GM21423 (cell line): ENCODE data around the gene BICDL1.

Experiments used
- ATAC-seq: cut with Tn5 transposase; IDR thresholded peaks from one replicate; pipeline ENCODE4 v1.9.1; 2021; ENCODE audit warnings: mild to moderate bottlenecking, moderate library complexity; ENCODE audit not compliant: unreplicated experiment

Gene BICDL1

DNA sequence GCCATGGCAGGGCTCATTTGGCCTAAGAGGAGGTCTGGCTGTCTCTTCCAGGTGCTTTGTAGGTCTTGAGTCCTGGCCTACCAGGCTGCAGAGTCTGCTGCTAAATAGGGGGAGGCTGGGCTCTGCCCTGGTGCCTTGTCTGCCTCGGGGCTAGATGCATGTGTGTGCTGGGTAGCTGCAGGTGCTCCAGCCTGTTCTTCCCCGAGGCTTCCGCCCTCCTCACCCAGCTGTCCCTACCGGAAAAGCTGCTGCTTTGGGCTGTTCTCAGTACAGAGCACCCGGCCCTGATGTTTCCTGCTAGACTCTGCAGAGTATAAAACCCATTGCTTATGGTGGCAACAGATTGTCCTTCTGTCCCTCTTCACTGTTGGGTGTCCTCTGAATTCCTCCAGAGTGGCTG, 89.8 kb downstream of the BICDL1 start:
- ATAC-seq, result no peak

DNA sequence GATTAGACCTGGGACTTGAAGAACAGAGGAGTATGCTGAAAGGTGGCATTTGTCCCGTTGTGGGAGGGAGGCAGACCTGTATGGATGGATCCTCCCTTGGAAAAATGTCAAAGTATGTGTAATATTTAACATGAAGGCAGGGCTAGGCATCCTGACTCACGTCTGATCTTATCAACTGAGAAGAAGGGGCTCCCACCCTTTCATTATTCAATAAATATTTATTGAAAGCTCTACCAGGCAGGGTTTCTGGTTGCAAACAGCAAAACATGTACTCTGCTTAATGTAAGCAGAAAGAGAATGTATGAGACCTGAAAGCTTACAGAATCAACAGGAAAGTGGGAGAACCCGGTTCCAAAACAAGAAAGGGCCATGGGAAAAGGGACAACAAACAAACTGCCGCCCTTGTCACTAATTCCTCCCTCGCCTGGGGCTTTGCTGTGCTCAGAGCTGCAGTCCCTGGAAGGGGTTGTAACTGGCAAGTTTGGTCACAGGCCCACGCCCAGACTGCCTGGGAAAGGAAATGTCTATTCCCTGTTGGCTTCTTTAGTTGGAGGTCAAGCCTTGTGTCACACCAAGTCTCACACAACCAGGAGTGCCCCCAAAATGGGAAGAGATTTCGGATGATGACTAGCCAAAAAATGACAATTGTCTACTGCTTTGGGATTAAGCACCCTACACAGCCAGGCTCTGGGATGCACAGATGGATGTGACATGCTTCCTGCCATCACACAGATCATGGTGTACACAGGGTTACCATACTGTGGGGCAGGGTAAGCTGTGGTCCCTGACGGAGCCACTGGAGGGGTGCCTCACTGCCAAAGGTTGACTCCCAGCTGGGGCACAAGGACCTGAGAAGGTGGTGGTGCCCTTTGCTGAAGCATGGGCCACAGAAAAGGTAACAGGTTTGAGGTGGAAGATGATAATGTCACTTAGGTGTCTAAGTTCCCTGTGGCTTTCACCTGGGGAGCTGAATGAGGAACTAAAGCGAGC, 90.7 kb downstream of the BICDL1 start:
- ATAC-seq, result no peak

DNA sequence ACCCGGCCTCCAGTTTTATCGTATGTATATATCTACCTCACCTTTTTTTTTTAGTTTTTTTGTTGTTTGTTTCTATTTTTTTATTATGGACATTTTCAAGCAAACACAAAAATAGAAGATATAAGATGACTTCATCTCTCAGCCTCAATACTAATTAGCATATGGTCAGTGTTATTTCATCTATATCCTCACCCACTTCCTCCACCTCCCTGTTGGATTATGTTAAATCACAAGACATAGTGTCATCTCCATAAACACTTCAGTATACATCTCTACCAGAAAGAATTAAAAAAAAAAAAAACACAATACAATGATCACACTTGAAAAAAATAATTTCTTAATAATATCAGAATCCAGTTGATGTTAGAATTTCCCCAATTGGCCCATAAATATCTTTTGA, 92.6 kb downstream of the BICDL1 start:
- ATAC-seq, result no peak

DNA sequence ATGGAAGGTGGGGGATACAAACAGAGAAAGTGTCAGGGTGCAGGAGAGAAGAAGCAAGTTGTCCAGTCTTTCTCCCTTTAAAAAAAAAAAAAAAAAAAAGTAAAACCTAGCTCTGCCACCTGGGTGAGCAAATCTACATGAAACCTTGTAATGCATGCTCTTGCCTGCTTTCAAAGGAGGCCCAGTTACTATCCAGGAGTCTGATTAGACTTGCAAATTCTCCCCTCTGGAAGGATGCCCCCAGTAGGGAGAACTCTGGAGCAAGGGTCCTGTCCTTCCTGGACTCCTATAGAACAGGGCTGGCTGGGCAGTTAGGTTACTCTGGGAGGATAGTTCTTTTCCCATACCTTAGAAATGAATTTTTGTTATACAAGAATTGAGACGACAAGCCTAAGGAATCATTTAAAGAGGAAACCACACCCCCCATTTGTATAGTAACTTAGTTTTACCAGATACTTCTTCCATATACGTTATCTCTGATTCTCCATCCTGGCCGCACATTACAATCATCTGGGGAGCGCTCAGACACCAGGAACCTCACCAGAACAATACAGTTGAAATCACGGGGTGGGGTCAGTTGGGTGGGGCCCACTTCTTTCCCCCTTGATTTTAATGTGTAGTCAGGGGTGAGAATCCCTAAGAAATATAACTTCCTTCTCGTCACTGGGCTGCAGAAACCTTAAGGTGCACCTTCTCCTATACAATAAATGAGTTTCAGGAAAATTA, 97.0 kb downstream of the BICDL1 start:
- no peak for ATAC-seq

DNA sequence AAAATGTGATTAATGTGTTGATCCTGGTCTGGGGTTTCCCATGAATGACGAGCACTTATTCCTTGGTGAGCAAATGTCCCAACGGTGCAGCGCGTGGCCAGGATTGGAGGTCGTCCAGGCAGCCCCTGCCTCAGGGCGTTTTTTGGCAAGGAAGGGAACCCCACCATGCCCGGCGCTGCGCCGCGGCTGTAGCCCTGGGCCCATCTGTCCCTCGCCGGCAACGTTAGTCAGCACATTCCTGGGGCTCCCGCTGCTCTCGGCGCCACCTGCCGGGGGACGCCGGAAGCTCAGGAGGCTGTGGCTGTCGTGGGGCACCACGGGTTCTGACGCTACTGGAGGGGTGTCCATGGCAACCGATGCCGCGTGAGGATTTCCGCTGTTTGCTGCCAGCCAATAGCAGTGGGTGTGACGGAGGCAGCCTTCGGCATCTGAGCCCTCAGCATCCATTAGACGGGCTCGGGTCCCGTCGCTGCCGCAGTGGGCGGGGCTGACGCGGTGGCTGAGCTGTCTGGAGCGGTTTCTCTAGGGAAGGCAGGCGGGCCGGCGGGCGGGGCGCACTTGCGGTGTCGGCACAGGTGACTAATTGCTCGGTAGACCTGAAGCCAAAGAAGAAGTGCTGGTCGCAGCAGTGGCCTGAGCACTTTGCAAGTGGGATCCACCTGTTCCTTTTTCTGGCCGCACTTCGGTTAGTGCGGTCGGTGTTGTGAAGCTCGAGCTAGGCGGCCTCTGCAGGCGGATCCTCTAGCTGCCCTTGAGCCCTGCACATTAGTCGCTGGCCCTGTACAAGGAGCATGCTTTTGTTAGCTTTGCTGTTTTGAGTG, 98.0 kb downstream of the BICDL1 start:
- peak; percentile 97 for ATAC-seq

DNA sequence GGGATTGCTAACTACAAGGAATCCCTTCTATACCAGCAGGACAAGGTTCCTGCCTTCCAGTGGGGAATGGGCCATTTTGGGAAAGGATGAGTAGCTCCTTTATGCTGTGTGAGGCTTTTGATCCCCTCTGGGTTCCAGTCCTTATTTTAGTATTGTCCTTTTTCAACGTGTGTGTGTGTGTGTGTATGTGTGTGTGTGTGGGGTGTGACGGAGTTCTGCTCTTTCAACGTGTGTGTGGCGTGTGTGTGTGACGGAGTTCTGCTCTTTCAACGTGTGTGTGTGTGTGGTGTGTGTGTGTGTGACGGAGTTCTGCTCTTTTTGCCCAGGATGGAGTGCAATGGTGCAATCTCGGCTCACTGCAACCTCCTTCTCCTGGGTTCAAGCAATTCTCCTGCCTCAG, 100.1 kb downstream of the BICDL1 start:
- ATAC-seq, result no peak

DNA sequence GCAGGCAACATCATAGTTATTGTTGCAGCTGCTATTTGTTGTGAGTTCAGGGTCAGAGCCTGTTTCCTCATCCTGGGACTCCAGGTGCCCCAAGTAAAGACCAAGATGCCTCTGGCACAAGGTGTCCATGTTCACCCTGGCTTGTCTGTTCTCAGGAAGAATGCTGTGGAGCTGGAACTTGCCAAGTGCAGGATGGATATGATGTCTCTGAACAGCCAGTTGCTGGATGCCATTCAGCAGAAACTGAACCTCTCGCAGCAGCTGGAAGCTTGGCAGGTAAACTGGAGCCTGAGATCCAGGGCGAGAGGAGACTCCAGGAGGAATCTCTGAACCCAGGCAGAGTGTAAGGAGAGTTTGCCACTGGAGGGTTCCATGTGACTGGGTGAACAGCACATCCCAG, 100.8 kb downstream of the BICDL1 start:
- ATAC-seq, result no peak

DNA sequence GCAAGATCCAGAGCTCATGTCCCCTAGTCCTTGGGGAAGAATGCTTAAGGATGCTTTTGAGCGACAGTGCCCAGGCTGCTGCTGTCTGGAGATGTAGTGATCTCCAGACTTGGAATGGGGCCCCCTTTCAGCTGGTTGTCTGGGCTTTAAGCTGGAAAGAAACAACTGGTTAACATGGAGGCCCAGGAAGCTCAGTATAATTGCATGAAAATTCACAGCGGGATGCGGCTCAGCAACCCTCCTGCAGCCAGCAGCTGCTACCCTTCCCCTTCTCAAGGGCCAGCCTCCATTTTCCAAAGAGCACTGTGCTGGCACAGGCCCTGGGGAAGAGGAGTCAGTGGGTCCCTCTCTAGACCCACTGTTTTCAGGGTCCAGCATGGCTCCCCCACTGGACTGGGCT, 101.2 kb downstream of the BICDL1 start:
- no peak for ATAC-seq

DNA sequence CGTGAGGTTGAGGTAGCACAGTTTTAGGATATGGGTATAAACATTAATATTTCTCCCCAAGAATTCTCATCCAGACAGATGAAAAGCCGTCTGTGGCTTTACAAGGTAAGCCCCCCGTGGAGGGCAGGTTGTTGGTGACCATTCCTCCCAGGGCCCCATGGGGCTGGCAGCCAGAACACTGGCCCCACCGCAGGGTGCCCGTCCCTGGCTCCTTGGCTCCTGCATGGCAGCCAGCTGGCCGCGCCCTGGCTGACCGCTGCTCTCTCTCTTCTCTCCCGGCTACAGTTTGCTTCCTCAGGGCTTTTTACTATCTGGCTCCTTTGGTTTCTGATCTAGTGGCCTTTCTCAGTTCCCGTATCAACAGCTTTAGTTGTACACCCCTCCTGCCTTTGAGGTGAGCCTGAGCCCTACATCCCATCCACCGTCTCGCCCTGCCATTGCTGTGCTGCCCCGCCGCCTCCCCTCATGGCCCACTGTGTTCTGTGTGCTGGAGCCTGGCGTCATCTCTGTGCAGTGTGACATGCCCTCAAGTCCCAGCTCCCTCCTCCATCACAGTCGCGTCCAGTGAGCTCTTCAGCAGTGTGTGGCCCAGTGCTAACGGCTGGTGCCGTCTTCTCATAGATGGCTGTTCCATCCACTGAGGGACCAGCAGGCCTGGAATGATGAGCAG, 101.7 kb downstream of the BICDL1 start:
- ATAC-seq, result no peak

DNA sequence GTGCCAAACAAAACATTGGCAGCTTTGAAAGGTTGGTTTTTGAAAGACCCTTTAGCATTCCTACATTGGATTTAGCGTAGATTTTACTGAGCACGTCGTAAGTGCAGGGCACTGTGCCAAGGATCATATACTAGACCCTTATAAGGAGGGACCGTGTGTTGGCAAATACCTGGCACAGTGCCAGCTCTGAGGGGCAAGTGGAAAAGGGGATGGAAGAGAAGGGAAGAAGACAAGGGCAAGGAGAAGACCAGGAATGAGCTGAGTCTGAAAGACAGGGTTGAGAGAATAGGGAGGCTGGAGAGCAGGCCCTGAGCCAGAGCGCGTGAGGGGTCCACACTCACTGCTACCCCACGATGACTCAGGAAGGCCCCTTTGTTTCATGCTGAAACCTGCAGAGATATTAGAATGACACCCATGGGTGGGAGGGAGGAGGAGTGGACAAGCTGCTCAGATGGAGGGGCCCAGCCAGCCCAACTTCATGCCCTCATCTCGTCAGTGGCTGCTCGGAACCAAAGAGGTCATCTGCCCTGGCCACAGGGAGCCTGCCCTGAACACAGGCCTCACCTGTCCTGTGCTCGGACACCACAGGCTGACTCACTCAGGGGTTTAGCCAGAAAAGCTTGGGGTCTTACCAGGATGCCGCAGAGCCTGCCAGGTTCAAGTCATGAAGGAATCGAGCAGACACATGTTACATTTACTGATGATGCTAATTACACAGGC, 102.5 kb downstream of the BICDL1 start:
- no peak for ATAC-seq

DNA sequence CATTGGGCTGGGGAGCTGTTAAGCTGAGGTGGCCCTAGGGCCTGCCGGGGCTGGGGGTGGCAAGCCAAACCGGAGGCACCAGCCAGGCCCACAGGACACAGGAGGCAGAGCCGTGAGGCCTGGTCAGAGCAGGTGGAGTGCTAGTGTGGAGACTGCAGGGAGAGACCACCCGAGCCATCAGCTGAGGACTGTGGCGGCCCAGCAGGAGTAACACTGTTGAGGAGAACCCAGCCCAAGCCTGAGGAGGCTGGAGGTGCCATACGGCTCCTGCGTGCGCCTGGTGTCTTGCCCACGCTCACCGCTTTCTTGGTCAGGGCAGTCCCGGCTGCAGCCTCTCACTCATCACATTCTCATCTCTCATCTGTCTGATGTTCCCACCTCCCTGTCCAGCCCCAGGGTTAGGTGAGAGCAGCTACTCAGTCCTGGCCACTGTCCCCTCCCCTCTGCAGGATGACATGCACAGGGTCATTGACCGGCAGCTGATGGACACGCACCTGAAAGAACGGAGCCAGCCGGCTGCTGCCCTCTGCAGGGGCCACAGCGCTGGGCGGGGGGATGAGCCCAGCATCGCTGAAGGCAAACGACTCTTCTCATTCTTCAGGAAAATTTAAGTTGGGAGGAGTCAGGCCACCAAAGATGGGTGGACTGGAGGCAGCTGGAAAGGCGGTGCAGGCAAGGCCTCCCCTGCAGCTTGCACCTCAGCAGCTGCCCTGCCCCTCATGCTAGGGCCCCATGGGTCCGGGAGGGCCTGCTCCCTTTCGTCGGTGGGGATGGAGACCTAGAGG, 103.7 kb downstream of the BICDL1 start:
- ATAC-seq, result no peak

DNA sequence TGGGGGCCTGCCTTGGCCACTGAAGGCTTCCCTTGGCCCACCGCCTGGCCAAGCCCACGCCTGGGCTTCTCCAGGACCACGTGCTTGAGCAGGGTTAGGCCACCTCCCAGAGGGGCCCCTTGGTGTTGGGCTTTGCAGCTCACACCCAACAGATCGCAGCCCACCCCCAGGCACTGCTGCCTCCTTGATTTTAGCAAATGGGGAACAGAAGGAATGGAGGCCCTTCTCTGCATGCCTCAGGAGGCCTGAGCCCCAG, 104.2 kb downstream of the BICDL1 start:
- ATAC-seq, result no peak

DNA sequence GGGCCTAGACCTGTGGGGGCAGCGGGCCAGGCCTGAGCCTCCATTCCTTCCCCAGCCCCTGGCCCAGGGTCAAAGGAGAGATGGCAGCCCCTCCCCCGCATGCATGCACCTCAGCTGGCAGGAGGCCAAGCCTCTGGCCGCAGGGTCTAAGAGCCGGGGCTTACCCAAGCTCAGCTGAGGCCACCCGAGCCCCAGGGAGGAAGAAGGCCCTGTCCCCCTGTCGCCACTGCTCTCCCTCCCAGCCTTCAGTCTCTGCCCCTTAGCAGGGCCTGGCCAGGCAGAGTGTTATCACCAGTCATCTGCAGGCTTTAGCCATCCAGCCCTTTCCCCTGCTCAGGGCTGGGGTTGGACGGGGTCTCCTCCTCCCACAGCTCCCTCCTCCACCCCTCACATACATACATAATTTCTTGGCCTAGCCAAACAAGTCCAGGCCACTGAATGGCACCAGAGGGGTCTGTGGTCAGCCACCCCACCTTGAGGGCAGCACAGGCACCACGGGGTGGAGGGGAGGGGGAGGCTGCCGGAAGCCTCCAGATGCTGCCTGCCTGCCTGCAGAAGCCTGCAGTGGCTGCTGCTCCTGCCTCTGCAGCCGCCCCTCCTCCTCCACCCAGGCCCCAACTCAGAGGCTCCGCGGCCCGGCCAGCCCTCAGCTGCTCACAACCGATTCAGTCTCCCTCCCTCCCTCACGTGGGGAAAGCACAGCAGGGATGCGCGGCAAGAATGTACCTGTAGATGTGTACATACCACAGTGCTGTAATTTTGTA, 104.7 kb downstream of the BICDL1 start:
- ATAC-seq, result no peak

DNA sequence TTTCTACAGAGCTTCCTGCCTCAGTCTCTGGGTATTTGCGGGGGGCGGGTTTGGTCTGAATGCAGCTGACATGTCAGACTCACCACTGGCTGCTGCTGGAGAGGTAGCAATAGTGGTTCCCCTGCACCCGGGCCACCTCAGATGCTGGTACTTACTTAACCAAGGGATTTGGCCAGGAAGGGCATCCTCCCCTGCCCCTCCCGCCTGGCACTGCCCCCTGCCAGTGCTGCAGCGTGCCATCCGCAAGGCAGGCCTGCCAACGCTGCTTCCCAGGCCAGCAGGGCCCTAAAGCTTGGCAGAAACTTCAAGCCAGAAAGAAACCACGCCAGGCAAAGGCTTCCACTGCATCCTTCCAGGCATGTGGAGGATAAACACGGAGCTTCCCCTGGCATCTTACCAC, 105.4 kb downstream of the BICDL1 start:
- ATAC-seq, result no peak

DNA sequence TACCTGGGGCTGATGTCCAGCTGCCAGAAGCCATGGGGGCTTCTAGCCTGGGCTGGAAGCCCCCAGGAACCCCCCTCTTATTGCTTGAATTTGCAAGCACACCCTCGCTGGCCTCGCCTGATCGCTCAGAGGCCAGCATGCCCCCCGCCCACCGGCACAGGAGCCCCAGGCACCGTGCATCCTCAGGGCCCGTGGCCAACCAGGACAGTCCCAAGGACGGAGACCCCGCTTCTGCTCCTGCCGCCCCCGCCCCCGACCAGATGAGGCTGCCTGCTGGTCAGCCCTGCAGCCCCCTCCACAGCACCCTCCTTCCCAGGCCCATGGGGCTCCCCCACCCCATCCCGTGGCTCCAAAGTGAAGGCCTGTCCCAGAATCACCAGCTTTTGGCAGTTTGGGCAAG, 106.3 kb downstream of the BICDL1 start:
- no peak for ATAC-seq

DNA sequence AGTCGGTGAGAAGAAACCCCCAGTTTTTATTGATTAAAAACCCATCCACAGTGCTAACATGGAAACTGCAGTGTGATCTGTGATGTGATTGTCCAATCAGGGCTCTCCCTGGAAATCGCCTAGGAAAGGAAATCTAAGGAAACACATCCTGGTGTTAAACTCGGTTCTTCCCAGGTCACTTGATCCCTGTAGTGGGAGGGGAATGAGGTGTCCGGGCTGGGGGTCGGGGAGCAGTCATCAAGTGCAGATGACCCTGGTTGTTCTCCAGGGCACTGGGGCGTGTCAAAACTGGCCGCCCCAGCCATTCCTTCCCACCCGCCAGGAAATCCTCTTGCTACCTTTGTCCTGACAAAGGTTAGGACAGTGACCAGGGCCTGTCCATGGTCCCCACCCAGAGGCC, 106.7 kb downstream of the BICDL1 start:
- ATAC-seq, result no peak

DNA sequence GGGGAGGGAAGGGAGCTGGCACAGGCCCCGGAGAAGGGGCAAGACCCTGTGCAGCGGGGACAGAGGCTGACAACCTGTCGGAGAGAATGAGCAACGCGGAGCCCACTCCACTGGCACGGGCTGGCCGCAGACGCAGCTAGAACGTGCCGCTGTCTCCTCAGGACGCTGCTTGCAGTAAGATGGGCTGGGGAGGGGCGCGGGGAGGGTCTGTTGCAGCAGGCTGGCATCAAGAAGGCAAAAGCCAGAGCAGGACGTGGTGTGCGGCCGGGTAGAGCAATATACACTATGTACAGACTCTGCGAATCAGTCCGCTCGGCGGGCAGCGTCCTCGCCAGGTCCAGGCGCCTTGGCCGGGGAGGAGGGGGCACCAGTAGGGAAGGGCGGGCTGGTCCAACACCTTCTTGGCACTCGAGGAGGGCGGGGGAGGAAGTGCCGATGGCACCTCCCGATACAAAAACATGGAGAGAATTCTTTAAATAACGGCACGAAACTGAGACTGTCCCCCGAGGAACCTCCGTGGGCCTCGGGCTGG, 107.7 kb downstream of the BICDL1 start:
- ATAC-seq, result no peak

DNA sequence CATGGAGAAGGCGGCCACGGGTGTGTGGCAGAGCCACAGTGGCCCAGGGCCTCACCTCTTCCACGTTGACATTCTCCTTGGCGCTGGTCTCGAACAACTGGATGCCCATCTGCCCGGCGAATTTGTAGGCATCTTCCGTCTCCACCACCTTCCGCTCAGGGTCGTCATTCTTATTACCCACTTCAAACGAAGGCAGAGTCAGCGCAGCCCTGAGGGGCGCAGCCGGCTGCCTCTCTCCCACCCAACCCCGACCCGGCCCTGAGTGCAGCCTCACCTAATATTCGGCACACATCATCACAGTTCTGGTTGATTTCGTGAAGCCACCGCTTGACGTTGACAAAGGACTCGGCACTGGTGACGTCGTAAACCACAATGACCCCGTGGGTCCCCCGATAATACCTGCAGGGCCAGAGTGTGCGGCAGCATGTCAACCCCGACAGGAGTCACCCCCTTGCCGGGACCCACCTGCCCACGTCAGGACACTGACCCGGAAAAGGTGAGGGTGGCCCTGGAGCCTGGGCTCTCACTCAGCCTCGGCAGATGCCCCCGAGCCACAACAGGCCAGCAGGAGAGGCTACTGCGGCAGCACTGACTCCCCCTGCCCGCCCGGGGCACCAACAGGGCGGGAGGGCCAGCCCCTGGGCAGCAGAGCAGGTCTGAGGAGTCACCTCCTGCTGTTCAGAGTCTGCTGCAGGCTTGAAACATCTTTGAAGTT, 109.9 kb downstream of the BICDL1 start:
- no peak for ATAC-seq
